Vagina (tissue), 2 donors: ENCODE results near the gene MTRF1. TPM values are rescaled to one million over a fixed set of nuclear protein-coding genes. Genes with fewer than 3 reads are reported as not detected.

Experiments used
- DNase-seq, 2 donors: peaks; one replicate each; pipeline ENCODE4 v3.0.0-alpha.2; 2017; ENCODE audit errors: extremely low spot score in 2 of 2
- H3K27ac ChIP-seq: fragments of 200-600 bp; sonication (generic); one replicate; pipeline ENCODE4 v1.5.1; 2019
- H3K27me3 ChIP-seq: fragments of 200-600 bp; sonication (generic); one replicate; pipeline ENCODE4 v1.5.1; 2019
- H3K36me3 ChIP-seq, 2 donors: fragments of 200-600 bp; sonication (generic); one replicate each; pipeline ENCODE4 v1.5.1; 2017 to 2019
- H3K4me1 ChIP-seq: fragments of 200-600 bp; sonication (generic); one replicate; pipeline ENCODE4 v1.5.1; 2019
- H3K4me3 ChIP-seq, 2 donors: fragments of 200-600 bp; sonication (generic); 1 replicate in 1 of 2; 2 replicates in 1 of 2; pipeline ENCODE4 v1.5.1; 2016 to 2019
- H3K9me3 ChIP-seq: fragments of 200-600 bp; sonication (generic); one replicate; pipeline ENCODE4 v1.5.1; 2019
- CTCF ChIP-seq, 3 experiments: fragments of 450-650 bp in 2 of 3; fragments of 200-600 bp in 1 of 3; sonication (generic) in 1 of 3; IDR thresholded peaks; one replicate each; pipeline ENCODE4 v1.5.1; 2017 to 2019; ENCODE audit warnings: antibody characterized with exemption in 3 of 3, mild to moderate bottlenecking in 2 of 3, moderate library complexity in 2 of 3
- POLR2A ChIP-seq, 2 donors: fragments of 450-650 bp; IDR thresholded peaks; one replicate each; pipeline ENCODE4 v1.6.1; 2017; ENCODE audit warnings: antibody characterized with exemption in 2 of 2, mild to moderate bottlenecking in 2 of 2, moderate library complexity in 2 of 2
- POLR2AphosphoS5 ChIP-seq, 2 donors: sonication (generic); formaldehyde crosslinking; IDR thresholded peaks; one replicate each; pipeline ENCODE4 v1.9.0; 2017; ENCODE audit warnings: antibody characterized with exemption in 2 of 2, mild to moderate bottlenecking in 2 of 2, low read depth in 1 of 2; ENCODE audit not compliant: insufficient read depth in 1 of 2
- intact Hi-C: fragments of 100-400 bp; cut with DNase I; formaldehyde crosslinking; loops from one replicate; pipeline ENCODE4 v1.15.1; 2023
- total RNA-seq: library from RNA; depleted of rRNA; stranded (reverse); fragments of >200 nt; gene quantifications from one replicate; pipeline ENCODE4 v1.2.3, GENCODE V29; 2016

The MTRF1 gene
- total RNA-seq, 1 donor from 2014 or later = 17.2 TPM

DNA sequence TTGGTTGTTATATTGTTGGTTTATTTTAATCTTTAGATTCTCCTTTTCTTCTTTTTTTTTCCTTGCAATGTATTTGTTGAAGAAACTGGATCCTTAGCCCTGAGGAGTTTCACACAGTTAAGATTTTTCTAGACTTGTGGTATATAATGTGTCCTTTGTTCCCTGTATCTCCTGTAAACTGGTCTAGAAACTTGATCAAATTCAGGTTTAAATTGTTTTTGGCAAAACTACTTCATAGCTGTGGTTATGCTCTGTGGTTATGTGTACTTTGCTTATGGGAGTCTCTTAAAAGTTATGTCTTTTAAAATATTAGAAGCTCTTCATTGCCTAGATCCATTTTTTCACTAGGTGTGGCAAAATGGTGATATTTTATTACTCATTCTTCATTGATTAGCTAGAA, 3.7 kb upstream of the MTRF1 start:
- Histone ChIP-seq H3K36me3 (no peaks in the 10 kb centered on the region), H3K9me3 (no peaks in the 10 kb centered on the region), H3K27me3 (no peaks in the 10 kb centered on the region), H3K4me3 (no peak overlapping the region), H3K4me1 (peaks cover 7% of the 10 kb centered on the region), H3K27ac (no peak overlapping the region)
- no peak for TF ChIP-seq CTCF (IDR thresholded peaks at IDR 0.05)
- TF ChIP-seq POLR2AphosphoS5 (IDR thresholded peaks at IDR 0.05; ENCODE audit: insufficient read depth in 1 of 2, low read depth in 1 of 2) = no peak
- TF ChIP-seq POLR2A (IDR thresholded peaks at IDR 0.05) = no peak
- intact Hi-C loops = no loop called here
- no peak for DNase-seq

DNA sequence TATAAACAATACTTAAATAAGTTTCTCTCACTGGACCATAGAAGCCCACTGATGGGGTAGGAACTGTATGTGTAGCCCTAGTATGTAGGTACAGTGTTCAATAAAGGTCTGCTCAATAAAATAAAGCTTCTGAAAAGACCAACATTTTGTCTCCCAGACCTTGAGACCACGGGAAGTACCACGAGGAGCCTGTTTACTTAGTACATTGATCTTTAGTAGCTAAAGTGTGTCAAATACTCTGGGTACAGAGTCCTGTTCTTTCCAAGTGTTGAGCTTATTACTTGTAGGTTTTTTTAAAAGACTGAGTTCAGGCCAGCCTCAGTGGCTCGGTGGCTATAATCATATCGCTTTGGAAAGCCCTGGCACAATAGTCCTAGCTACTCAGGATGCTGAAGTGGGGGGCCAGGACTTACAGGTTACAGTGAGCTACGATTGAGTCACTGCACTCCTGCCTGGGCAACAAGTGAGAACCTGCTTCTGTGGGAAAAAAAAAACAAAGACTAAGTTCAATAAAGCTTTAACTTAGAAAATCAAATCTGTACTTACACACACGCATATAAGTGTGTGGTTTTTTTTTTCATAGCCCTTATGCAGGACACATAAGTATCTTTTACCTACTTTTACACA, 3.4 kb downstream of the MTRF1 start:
- Histone ChIP-seq H3K4me1 (peaks cover 7% of the 10 kb centered on the region), H3K9me3 (no peaks in the 10 kb centered on the region), H3K27me3 (no peaks in the 10 kb centered on the region), H3K36me3 (peaks cover 0 to 12% of the 10 kb centered on the region in 2 donors), H3K27ac (no peak overlapping the region), H3K4me3 (no peak overlapping the region)
- no peak for DNase-seq
- TF ChIP-seq POLR2A (IDR thresholded peaks at IDR 0.05) = no peak
- no peak for TF ChIP-seq CTCF (IDR thresholded peaks at IDR 0.05)
- no peak for TF ChIP-seq POLR2AphosphoS5 (IDR thresholded peaks at IDR 0.05; ENCODE audit: insufficient read depth in 1 of 2, low read depth in 1 of 2)
- intact Hi-C loops = no loop called here

GRCh38 chr13:41257535-41257934, 5.8 kb downstream of the MTRF1 start:
- DNase-seq = no peak
- peaks cover 3% of the 10 kb centered on the region for H3K4me1 ChIP-seq
- no peak for TF ChIP-seq POLR2A (IDR thresholded peaks at IDR 0.05)
- no peak for TF ChIP-seq POLR2AphosphoS5 (IDR thresholded peaks at IDR 0.05; ENCODE audit: insufficient read depth in 1 of 2, low read depth in 1 of 2)
- no peak for TF ChIP-seq CTCF (IDR thresholded peaks at IDR 0.05)
- H3K9me3 ChIP-seq = no peaks in the 10 kb centered on the region
- intact Hi-C loops = no loop called here
- no peak overlapping the region for H3K4me3 ChIP-seq
- no peak overlapping the region for H3K27ac ChIP-seq
- peaks cover 0 to 12% of the 10 kb centered on the region in 2 donors for H3K36me3 ChIP-seq
- H3K27me3 ChIP-seq = no peaks in the 10 kb centered on the region

DNA sequence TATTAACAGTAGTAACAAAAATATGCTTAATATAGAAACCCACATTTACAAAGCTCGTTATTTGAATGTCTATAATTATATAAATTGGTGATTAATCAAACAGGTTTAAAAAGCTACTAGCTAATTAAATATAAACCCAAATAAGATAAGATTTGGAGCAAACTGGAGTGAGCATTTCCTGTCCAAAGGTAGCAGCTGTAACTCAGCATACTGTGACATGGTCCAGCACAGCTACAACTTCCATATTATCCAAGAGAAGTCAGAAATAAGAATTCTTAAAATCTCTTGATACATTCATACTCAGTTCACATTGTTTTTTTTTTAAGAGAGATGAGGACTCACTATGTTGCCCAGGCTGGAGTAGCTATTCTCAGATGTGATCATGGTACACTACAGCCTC, 8.5 kb downstream of the MTRF1 start:
- H3K4me3 ChIP-seq = no peak overlapping the region
- no peaks in the 10 kb centered on the region for H3K27me3 ChIP-seq
- no peak for DNase-seq
- no peaks in the 10 kb centered on the region for H3K4me1 ChIP-seq
- no peaks in the 10 kb centered on the region for H3K9me3 ChIP-seq
- H3K36me3 ChIP-seq = peaks cover 0 to 5% of the 10 kb centered on the region in 2 donors
- TF ChIP-seq POLR2AphosphoS5 (IDR thresholded peaks at IDR 0.05; ENCODE audit: insufficient read depth in 1 of 2, low read depth in 1 of 2) (no peak), POLR2A (IDR thresholded peaks at IDR 0.05) (no peak), CTCF (IDR thresholded peaks at IDR 0.05) (no peak)
- no peak overlapping the region for H3K27ac ChIP-seq
- intact Hi-C loops = no loop called here

DNA sequence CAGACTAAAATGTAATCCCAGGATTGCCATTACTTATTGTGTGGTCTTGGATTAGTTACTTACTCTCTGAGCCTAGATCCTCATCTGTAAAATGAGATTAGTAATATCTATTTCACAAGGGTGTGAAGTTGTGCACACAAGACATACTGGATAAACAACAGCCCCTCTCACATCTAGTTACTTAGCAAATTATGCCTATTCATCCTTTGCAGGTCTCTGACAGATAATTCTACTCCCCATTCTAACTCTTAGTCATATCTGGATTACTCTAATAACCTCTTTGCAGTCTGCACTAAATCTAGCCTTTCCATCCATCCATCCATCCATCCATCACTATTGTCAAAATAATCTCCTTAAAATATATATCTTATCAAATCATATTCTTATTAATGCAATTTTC, 12.4 kb downstream of the MTRF1 start:
- no peaks in the 10 kb centered on the region for H3K27me3 ChIP-seq
- no peak for TF ChIP-seq CTCF (IDR thresholded peaks at IDR 0.05)
- TF ChIP-seq POLR2AphosphoS5 (IDR thresholded peaks at IDR 0.05; ENCODE audit: insufficient read depth in 1 of 2, low read depth in 1 of 2) = no peak
- no peak for TF ChIP-seq POLR2A (IDR thresholded peaks at IDR 0.05)
- H3K27ac ChIP-seq = no peak overlapping the region
- intact Hi-C loops = no loop called here
- no peak for DNase-seq
- no peaks in the 10 kb centered on the region for H3K9me3 ChIP-seq
- H3K4me3 ChIP-seq = no peak overlapping the region
- H3K4me1 ChIP-seq = peaks cover 2% of the 10 kb centered on the region
- H3K36me3 ChIP-seq = peaks cover 0 to 2% of the 10 kb centered on the region in 2 donors
